HepG2 (cell line): ENCODE results near the gene MATN1. TPM values are rescaled to one million over a fixed set of nuclear protein-coding genes. Genes with fewer than 3 reads are reported as not detected.

Experiments
- KDM3A ChIP-seq: IDR thresholded peaks from 2 replicates; pipeline ENCODE4 v1.6.1; 2018; ENCODE audit warnings: low read depth, missing compliant biosample characterization
- TEAD3 ChIP-seq: optimal IDR thresholded peaks from 2 replicates; pipeline ENCODE3; 2016; ENCODE audit warnings: borderline replicate concordance
- ZNF251 ChIP-seq: sonication (generic); formaldehyde crosslinking; IDR thresholded peaks from 2 replicates; pipeline ENCODE4 v1.9.0; 2021; ENCODE audit warnings: mild to moderate bottlenecking, missing genetic modification reagents
- ZNF501 ChIP-seq: sonication (generic); formaldehyde crosslinking; IDR thresholded peaks from 2 replicates; pipeline ENCODE4 v1.5.1; 2020; ENCODE audit warnings: mild to moderate bottlenecking, moderate library complexity, missing genetic modification reagents
- ZNF660 ChIP-seq: sonication (generic); formaldehyde crosslinking; IDR thresholded peaks from 2 replicates; pipeline ENCODE4 v1.5.1; 2020; ENCODE audit warnings: mild to moderate bottlenecking, low read depth, missing genetic modification reagents, borderline replicate concordance
- ZNF782 ChIP-seq: sonication (generic); formaldehyde crosslinking; IDR thresholded peaks from 2 replicates; pipeline ENCODE4 v1.4.0; 2020; ENCODE audit warnings: missing genetic modification reagents, mild to moderate bottlenecking, borderline replicate concordance
- polyA plus RNA-seq, 8 experiments: library from polyadenylated mRNA; depleted of rRNA in 3 of 8; stranded (reverse) in 7 of 8; unstranded in 1 of 8; fragments of >200 nt; fragmentation: Illumina TruSeq in 4 of 8; extraction: Trizol in 4 of 8; gene quantifications; 2 replicates each; pipeline versions ENCODE4 v1.2.1 to v1.2.3, GENCODE V29; 2011 to 2016; ENCODE audit warnings: low read depth in 4 of 8, missing spikeins in 1 of 8, mixed read lengths in 1 of 8; ENCODE audit not compliant: insufficient read depth in 1 of 8
- total RNA-seq, 5 experiments: library from RNA; depleted of rRNA; stranded (reverse); fragments of >200 nt; fragmentation: Illumina TruSeq; extraction: Trizol; gene quantifications; 2 replicates each; pipeline ENCODE4 v1.2.3, GENCODE V29; 2016; ENCODE audit warnings: low read depth in 1 of 5
- TF ChIP-seq, protein P1 (sequence below): IDR thresholded peaks from 2 replicates; pipeline ENCODE4 v1.4.0; 2020; ENCODE audit warnings: mild to moderate bottlenecking, missing genetic modification reagents
- TF ChIP-seq, protein P2 (sequence below): sonication (generic); formaldehyde crosslinking; IDR thresholded peaks from 2 replicates; pipeline ENCODE4 v1.4.0; 2020; ENCODE audit warnings: missing genetic modification reagents
- TF ChIP-seq, protein P3 (sequence below): sonication (generic); formaldehyde crosslinking; IDR thresholded peaks from 2 replicates; pipeline ENCODE4 v1.8.1; 2023; ENCODE audit warnings: mild to moderate bottlenecking, moderate library complexity, missing genetic modification reagents
- TF ChIP-seq, protein P4 (sequence below): IDR thresholded peaks from 2 replicates; pipeline ENCODE4 v1.6.1; 2018; ENCODE audit warnings: missing genetic modification reagents, mild to moderate bottlenecking, missing compliant biosample characterization
- TF ChIP-seq, protein P5 (sequence below): sonication (generic); formaldehyde crosslinking; IDR thresholded peaks from 2 replicates; pipeline ENCODE4 v1.4.0; 2020; ENCODE audit warnings: missing genetic modification reagents
- TF ChIP-seq, protein P6 (sequence below): sonication (generic); formaldehyde crosslinking; IDR thresholded peaks from 2 replicates; pipeline ENCODE4 v1.4.0; 2020; ENCODE audit warnings: missing genetic modification reagents, borderline replicate concordance

The MATN1 gene
- total and polyA plus RNA-seq, 2 of the 13 experiments (the other 11 are each of a cell fraction or from before 2014, with no cell fraction given): 0.04 to 0.05 TPM

DNA sequence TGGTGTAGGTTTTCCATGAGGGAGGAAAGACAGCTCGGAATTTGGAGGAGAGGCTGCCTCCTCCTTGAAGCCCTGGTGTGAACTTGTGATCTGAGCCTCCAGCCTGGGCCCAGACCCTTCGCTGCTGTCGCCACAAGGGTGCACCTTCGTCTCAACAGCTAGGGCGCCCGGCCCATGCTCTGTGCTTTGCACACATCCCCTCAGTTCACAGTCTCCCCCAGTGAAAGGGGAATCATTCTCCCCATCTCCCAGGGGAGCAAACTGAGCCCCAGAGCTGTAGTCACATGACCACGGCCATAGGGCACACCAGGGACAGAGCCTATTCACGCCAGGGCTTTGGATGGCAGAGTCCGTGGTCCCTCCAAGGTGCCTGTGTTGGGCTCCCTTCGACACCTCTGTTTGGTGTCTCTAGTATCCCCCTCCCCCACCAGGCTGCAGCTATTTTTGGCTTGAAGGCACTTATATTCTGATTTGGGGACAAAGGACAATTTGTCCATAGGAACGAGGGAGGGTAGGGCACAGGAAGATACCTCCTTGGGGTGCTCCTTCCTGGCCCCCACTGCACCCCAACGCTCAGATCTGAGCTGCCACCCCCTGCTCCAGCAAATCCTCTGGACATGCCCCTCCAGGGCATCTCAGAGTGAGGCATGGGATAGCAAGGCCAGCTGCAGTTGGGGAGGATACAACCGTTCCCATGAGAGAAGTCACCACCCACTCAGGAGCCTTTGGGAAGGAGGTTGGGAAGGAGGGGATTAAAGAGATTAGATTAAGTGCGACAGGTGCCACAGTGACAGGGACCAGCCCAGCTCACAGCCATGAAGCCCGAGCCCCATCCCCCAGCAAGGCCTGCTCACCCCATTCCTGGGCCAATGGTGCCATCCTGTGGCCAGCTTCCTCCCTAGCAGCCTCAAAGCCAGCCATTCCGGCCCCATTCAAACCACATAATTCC is 15.7 kb downstream of the MATN1 start (continued):
- TF ChIP-seq, protein P1, sequence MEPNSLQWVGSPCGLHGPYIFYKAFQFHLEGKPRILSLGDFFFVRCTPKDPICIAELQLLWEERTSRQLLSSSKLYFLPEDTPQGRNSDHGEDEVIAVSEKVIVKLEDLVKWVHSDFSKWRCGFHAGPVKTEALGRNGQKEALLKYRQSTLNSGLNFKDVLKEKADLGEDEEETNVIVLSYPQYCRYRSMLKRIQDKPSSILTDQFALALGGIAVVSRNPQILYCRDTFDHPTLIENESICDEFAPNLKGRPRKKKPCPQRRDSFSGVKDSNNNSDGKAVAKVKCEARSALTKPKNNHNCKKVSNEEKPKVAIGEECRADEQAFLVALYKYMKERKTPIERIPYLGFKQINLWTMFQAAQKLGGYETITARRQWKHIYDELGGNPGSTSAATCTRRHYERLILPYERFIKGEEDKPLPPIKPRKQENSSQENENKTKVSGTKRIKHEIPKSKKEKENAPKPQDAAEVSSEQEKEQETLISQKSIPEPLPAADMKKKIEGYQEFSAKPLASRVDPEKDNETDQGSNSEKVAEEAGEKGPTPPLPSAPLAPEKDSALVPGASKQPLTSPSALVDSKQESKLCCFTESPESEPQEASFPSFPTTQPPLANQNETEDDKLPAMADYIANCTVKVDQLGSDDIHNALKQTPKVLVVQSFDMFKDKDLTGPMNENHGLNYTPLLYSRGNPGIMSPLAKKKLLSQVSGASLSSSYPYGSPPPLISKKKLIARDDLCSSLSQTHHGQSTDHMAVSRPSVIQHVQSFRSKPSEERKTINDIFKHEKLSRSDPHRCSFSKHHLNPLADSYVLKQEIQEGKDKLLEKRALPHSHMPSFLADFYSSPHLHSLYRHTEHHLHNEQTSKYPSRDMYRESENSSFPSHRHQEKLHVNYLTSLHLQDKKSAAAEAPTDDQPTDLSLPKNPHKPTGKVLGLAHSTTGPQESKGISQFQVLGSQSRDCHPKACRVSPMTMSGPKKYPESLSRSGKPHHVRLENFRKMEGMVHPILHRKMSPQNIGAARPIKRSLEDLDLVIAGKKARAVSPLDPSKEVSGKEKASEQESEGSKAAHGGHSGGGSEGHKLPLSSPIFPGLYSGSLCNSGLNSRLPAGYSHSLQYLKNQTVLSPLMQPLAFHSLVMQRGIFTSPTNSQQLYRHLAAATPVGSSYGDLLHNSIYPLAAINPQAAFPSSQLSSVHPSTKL (CRISPR knock-in tag): 0 out of 2 replicates have a peak, but pooled peaks have one; percentile 27
- TF ChIP-seq, protein P2, sequence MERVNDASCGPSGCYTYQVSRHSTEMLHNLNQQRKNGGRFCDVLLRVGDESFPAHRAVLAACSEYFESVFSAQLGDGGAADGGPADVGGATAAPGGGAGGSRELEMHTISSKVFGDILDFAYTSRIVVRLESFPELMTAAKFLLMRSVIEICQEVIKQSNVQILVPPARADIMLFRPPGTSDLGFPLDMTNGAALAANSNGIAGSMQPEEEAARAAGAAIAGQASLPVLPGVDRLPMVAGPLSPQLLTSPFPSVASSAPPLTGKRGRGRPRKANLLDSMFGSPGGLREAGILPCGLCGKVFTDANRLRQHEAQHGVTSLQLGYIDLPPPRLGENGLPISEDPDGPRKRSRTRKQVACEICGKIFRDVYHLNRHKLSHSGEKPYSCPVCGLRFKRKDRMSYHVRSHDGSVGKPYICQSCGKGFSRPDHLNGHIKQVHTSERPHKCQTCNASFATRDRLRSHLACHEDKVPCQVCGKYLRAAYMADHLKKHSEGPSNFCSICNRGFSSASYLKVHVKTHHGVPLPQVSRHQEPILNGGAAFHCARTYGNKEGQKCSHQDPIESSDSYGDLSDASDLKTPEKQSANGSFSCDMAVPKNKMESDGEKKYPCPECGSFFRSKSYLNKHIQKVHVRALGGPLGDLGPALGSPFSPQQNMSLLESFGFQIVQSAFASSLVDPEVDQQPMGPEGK: 0 out of 2 replicates have a peak, but pooled peaks have one; percentile 15
- TF ChIP-seq, protein P3, sequence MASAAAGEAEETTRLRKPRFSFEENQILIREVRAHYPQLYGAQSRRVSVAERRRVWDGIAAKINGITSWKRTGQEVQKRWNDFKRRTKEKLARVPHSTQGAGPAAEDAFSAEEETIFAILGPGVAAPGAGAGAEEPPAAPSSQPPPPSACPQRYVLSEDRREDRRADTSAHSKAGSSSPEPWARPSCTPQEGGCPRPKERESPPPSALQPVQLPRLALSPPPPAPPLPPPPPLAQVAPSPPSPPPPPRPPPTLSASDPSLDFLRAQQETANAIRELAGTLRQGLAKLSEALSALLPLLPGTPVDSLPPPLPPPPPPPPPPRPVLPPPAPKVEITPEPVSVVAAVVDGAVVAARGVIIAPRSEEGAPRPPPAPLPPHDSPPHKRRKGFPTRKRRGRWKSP (CRISPR knock-in tag): no peak
- TF ChIP-seq ZNF660 (CRISPR knock-in tag) (no peak), TEAD3 (CRISPR knock-in tag) (peak; percentile 40), ZNF782 (CRISPR knock-in tag) (no peak), ZNF251 (CRISPR knock-in tag) (no peak), KDM3A (CRISPR knock-in tag) (peak; percentile 61; the same call in 1 of the 2 replicates), ZNF501 (CRISPR knock-in tag) (no peak)
- TF ChIP-seq, protein P4, sequence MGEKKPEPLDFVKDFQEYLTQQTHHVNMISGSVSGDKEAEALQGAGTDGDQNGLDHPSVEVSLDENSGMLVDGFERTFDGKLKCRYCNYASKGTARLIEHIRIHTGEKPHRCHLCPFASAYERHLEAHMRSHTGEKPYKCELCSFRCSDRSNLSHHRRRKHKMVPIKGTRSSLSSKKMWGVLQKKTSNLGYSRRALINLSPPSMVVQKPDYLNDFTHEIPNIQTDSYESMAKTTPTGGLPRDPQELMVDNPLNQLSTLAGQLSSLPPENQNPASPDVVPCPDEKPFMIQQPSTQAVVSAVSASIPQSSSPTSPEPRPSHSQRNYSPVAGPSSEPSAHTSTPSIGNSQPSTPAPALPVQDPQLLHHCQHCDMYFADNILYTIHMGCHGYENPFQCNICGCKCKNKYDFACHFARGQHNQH (CRISPR knock-in tag): 0 out of 2 replicates have a peak, but pooled peaks have one; percentile 38
- TF ChIP-seq, protein P5, sequence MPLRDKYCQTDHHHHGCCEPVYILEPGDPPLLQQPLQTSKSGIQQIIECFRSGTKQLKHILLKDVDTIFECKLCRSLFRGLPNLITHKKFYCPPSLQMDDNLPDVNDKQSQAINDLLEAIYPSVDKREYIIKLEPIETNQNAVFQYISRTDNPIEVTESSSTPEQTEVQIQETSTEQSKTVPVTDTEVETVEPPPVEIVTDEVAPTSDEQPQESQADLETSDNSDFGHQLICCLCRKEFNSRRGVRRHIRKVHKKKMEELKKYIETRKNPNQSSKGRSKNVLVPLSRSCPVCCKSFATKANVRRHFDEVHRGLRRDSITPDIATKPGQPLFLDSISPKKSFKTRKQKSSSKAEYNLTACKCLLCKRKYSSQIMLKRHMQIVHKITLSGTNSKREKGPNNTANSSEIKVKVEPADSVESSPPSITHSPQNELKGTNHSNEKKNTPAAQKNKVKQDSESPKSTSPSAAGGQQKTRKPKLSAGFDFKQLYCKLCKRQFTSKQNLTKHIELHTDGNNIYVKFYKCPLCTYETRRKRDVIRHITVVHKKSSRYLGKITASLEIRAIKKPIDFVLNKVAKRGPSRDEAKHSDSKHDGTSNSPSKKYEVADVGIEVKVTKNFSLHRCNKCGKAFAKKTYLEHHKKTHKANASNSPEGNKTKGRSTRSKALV: no peak
- TF ChIP-seq, protein P6, sequence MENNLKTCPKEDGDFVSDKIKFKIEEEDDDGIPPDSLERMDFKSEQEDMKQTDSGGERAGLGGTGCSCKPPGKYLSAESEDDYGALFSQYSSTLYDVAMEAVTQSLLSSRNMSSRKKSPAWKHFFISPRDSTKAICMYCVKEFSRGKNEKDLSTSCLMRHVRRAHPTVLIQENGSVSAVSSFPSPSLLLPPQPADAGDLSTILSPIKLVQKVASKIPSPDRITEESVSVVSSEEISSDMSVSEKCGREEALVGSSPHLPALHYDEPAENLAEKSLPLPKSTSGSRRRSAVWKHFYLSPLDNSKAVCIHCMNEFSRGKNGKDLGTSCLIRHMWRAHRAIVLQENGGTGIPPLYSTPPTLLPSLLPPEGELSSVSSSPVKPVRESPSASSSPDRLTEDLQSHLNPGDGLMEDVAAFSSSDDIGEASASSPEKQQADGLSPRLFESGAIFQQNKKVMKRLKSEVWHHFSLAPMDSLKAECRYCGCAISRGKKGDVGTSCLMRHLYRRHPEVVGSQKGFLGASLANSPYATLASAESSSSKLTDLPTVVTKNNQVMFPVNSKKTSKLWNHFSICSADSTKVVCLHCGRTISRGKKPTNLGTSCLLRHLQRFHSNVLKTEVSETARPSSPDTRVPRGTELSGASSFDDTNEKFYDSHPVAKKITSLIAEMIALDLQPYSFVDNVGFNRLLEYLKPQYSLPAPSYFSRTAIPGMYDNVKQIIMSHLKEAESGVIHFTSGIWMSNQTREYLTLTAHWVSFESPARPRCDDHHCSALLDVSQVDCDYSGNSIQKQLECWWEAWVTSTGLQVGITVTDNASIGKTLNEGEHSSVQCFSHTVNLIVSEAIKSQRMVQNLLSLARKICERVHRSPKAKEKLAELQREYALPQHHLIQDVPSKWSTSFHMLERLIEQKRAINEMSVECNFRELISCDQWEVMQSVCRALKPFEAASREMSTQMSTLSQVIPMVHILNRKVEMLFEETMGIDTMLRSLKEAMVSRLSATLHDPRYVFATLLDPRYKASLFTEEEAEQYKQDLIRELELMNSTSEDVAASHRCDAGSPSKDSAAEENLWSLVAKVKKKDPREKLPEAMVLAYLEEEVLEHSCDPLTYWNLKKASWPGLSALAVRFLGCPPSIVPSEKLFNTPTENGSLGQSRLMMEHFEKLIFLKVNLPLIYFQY (CRISPR knock-in tag): peak; percentile 28; the same call in 1 of the 2 replicates
